ENCODE data around the gene GTF2F2.
"Not testable (repeated sequence)": the region's sequence is repeated elsewhere in the genome, so short reads cannot be mapped to it uniquely, and the experiment has no call there.

Gene GTF2F2

DNA sequence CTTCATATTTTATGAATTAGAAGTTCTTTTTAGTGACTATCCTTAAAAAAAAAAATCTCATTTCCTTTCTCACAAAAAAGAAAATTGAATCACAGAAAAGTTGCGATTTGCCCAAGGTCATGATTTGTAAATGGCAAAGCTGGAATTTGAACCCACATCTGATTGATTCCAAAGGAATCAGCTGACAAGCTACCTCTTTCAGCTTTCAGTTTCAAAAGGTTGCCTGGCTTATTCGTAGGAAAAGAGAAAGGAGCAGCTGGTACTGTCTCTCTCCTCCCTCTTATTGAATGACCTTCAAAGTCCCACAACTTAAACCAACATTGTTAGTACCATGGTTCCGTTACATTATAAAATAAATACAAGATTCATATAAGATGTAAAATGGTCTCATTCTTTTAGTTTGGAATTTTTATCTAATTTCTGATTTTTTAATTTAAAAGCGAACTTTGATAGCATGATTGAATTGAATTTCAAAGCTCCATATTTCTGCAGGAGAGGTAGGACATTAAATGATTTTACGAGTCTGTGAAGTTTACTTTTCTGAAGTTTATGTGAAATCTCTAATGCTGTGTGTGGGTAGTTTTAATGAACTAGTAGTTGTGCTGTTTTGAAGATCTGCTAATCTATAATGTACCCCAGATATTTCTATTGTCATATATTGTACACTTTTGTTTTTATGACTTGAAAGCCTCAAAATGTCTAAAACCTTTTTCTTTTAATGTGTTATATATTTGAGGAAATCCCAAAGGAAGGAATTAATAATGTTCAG, 99.0 kb downstream of the GTF2F2 start:
- DNase-seq = no peak

DNA sequence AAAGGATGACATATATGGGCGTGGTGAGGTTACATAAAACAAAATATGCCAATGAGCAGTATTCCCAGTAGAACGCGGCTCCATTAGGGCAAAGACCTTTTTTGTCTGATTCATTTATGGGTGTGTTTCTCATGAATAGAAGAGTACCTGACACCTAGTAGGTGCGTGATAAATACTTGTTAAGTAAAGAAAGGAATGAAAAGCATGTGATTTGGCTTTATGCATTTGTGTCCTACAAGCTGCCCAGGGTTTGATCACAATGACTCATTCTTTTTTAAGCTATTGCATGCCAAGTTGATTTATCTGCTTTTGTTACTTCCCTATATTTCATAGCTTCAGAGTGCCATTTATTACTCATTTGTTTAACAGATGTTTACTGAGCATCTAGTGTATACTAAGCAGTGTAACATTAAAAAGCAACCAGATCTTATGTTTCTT, 99.6 kb downstream of the GTF2F2 start:
- no peak for DNase-seq

DNA sequence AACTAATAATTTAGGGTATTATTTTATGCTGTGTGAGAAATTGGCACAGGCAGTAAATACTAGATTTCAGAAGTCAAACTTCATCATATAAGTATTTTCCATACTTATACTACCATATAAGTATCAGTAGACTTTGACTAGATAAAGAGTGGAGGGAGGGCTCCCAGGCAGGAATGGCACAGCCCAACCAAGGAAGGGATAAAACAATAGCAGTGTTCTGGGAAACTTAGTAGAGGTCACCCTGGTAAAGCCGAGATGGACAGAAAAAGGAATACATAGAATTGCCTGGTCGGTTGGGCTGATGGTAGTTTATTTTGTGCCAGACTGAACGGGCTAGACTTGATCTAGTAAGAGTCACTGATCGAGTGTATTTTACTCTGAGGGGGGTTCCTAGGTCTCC, 100.1 kb downstream of the GTF2F2 start:
- no peak for DNase-seq

DNA sequence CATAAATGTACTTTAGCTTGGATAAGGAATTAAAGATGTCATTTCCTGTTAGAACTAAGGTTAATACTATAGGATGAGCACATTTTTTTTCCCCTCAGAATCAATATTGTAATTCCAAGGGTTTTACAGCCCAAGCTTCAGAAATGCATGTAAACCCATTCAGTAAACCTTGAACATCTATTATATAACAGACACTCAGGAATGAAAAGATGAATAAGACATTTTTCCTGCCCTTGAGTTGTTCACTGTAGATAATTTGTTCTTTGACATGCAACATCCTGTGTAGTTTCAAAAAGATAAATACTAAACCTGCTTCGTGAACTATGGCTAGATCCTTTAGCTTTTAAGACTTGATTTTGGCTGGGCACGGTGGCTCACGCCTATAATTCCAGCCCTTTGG, 102.2 kb downstream of the GTF2F2 start:
- DNase-seq = no peak

DNA sequence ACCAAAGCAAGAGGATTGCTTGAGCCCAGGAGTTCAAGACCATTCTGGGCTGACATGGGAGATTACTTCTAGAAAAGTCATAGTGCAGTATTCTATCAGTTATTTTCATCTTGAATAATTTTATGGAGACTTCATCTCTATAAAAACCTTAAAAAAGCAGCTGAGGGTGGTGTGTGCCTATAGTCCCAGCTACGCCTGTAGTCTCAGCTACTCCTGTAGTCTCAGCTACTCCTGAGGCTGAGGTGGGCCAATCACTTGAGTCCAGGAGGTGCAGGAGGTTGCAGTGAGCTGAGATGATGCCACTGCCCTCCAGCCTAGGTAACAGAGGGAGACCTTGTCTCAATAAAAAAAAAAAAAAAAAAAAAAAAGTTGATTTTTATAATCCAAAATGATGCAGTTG, 102.6 kb downstream of the GTF2F2 start:
- no peak for DNase-seq

DNA sequence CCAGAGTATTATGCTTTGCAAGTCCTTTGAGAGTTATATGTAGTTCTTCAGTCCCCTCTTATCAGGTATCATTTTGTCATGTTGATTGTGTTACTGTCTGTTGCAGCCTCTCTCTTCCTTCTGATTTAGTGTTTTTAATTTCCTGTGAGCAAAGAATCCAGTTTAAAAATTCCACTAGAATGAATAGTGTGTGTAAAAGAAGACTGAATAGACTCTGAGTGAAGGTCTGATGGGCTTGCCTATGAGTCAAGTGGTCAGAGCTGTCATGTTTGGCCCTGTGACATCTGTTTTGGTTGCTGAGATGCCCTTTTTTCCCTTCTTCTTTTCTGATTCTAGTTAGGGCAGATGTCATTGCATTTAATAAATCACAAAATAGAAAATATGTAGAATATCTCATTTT, 103.9 kb downstream of the GTF2F2 start:
- no peak for DNase-seq

DNA sequence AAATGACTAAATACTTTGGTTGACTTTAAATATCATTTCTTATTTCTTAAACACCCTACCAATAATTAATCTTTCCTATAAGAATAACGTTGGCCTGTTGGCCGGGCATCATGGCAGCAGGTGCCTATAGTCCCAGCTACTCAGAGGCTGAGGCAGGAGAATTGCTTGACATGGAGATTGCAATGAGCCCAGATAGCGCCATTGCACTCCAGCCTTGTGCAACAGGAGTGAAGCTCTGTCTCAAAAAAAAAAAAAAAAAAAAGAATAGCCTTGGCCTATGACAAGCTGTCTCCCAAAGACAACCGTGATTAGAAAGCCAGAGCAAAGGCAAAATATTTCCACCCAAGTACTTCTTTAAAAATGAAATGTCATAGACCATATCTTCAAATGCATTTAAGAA, 105.1 kb downstream of the GTF2F2 start:
- no peak for DNase-seq

DNA sequence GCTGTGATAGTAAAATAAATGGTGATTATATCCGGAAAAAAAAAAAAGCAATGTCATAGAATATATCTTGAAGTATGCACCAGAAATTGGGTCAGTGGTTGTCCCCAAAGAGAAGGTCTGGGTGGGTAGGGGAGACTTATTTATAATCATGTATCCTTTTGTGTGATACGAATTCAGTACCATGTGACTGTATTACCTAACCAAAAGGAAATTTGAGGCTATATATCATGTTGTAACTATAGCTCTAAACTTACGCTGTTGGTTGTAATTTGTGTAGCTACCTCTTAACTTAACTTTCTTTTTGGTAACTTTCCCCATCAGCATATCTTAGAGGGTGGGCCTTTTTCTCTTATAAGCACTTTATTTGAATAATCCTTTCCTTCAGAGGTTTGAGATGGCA, 105.7 kb downstream of the GTF2F2 start:
- no peak for DNase-seq

DNA sequence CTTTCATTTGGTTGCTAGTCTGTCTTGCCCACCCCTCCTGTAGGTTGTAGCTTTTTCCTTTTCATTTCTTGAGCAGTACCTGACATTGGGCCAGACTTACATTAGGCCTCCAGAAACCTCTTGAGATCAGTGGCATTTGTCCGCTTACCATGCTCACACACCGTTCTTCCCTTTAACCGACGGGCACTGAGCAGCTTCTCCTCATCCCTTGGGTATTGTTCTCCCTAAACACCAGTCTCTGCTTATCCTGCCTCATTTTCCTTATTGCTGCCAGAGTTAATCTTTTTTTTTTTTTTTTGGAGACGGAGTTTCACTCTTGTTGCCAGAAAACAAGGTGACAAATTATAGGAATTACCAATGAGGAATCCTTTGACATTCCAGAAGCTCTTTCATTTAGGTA, 107.7 kb downstream of the GTF2F2 start:
- DNase-seq = no peak

DNA sequence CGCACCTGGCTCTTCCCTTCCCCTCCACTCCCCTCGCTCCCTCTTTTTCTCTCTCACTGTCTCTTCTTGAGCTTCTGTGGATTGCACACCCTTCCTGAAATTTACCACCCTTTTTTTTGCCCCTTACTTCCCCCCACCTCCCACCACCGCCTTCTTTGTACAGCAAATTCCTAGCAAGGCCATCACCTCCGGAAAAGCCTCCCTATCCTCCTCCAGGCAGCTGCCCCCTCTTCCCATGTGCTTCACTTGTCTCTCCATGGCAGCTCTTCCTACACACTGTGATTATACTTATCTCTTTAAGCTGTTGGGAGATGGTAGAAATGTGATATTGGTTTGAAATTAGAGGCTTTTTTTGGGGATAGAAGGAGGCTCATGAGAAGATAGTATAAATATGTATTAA, 108.9 kb downstream of the GTF2F2 start:
- DNase-seq = no peak

DNA sequence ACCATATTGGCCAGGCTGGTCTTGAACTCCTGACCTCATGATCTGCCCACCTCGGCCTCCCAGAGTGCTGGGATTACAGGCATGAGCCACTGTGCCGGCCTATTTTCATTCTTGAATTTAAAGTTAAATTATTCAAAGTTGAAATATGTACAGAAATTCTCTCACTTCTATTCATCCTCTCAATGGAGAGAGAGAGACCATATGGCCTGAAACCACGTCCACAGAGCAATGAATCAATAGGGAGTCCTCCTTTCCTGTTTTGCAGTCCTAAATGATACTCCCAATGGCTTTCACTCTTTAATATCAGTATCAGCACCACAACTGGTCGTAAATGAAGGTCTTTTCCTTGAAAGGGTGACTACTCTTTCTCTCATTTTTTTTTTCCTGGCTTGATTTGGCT, 111.0 kb downstream of the GTF2F2 start:
- DNase-seq = no peak

DNA sequence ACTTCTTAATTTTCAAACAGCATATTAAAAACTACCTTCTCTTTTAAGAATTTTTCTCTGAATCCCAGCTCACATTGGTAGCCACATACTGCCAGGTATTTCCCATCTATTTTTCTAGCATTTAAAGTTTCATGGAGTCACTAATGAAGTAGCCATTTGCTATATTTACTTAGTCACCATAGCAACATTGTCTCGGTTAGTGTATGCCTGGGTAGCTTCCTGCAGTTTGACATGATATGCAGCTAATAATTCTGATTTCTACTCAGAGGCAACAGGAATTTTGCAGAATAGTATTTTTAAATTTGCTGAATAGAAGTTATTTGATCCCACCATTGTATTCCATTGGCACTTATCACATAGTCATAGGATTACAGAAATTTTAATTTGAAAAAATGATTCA, 111.4 kb downstream of the GTF2F2 start:
- no peak for DNase-seq

DNA sequence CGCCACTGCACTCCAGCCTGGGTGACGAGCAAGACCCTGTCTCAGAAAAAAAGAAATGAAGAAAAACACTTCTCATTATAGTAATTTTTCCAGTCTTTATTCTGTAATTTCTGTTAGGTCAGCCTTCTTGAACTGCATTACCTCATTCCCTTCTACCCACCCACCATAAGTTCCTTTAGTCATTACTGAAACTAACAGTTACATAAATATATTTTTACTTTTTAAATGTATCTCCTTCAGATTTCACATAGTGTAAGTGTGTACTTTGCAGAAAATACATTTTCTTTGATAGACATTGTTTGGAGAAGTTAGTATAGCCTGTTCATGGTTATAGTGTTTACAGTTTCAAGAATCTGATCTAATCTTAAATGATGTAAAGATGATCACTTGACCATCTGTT, 112.3 kb downstream of the GTF2F2 start:
- no peak for DNase-seq

DNA sequence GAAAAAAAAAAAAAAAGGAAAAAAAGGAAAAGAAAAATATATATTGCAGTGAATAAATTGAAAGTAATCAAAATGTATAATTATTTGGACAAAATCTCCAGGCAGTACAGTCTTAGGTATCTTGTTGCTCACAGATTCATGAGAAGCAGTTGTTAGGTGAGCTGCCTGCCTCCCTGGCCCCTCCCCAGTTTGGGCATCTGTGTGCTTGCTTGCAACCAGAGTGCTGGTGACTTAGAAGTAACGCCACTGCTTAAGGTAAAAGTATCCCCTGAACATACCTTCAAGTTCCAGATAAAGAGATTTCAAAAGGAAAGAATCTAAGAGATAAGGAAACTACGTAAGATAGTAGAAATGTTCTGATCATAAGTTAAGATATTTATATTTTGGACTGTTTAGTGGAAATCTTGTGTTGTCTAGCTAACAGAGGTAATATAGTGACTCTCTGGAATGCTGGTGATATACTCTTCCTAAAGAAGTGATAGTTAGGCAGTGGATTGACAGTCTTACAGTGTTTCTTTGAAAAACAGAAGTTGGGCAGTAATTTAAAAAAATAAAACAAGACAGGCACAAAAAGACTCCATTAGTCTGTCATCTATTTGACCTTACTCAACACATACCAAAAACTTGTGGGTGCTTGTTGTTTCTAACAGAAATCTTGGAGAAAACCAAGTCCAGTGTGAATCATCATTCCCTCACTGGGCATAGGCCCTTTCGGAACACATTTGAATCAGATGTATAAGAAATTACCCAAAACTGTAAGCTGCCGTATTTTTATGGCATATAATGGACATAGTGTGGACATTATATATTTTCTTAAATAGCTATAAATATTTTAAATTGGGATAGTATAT, 118.9 kb downstream of the GTF2F2 start:
- no peak for DNase-seq

DNA sequence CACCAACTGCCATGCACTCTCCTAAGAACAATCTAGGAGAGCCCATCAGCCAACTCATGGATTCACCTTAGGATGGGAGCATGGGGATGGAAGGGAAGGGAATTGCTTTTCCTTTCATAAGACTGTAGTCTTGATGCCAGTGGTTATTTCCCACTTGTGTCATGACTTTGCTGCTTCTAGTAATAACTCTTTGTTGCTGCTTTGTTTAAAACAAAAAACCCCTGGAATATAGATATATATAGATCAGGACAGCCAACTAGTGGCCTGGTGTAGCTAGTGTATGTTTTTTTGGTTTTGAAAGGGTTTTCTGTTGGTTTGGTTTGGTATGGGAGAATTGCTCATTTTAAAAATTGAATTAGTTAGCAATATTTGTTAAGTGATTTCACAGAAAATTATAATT, 119.8 kb downstream of the GTF2F2 start:
- DNase-seq = no peak

DNA sequence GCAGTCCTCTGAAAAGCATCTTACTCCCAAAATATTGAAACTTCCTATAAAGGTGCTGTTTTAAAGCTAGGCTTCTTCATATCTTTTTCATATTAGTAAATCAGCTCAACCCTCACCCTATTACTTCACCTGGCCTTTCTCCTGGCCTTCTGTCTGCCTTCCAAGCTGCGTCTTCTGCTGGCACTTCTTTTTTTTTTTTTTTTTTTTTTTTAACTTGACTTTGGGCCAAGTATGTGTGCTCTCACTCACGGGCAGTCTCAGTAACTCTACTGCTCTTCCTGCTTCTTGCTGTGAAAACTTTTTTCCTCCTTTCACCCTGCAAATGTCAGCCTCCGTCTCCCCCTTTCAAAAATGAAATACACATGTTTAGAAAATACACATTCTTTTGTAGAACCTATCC, 121.8 kb downstream of the GTF2F2 start:
- DNase-seq = no peak

DNA sequence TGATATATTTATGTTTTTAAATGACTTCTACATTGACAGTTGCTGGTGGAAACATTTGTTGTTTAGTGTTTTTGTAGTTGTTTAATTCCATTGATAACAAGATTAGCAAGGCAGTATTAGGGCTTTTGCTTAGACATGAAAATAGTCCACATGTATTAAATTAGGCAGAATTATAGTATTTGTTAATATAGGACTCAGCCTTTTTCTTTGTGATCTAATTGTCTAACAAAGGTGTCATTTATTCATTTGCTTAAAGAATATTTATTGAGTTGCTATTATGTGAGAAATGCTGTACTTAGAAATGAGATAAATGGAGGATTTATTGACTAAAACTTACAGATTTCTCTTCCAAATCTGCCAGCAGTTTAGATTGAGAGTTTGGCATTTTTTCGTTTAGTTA, 122.2 kb downstream of the GTF2F2 start:
- DNase-seq = no peak

DNA sequence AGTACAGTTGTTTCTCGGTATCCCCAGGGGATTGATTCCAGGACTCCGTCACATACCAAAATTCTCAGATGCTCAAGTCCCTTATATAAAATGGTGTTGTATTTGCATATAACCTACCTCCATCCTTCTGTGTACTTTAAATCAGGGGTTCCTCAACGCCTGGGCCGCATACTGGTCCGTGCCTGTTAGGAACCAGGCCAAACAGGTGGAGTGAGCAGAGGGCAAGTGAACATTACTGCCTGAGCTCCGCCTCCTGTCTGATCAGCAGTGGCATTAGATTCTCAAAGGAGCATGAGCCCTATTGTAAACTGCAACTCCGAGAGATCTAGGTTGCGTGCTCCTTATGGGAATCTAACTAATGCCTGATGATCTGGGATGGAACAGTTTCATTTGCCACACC, 122.8 kb downstream of the GTF2F2 start:
- no peak for DNase-seq

DNA sequence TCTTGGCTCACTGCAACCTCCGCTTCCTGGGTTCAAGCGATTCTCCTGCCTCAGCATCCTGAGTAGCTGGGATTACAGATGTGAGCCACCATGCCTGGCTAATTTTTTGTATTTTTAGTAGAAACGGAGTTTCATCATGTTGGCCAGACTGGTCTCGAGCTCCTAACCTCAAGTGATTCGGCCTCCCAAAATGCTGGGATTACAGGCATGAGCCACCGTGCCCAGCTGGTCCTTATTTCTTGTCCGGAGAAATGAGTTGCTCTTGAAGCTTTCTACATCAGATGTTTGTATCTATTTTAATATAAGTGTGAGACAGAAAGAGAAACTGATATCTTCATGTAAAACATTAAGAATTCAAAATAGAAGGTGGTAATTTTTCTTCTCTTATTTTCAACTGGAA, 124.4 kb downstream of the GTF2F2 start:
- not testable (repeated sequence) for DNase-seq

DNA sequence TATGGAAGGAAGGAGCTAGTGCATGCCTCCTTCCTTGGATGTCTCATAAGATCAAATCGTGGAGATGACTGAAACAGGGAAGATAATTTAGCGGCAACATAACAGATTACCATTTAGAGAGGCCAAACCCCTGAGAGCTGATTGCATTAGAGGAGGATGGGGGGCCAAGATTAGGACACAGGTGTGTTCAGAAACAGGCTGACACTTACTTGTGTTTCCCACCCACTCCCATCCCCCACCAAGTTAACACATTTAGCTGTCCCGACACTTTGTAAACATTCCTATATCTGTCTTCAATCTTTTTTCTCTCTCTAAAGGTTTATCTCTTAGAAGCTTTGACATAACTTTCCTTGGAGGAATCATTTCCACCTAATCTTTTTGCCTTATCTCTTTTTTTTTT, 129.4 kb downstream of the GTF2F2 start:
- DNase-seq = no peak

DNA sequence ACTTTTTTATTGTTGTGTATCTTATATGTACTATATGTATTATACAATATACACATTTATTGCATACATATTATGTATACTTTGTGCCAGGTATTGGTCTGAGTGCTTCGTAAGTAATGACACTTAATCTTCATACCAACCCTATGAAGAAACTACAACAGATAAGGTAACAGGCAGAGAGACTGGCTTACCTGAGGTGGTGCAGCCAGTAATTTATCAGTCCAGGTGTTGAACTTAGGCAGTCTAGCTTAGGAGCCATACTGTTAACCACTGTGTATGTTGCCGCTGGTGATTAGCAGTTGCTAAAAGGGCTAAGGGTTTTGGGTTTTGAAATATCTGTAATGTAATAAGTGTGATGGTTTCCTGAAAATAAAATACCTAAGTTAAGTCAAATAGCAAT, 134.1 kb downstream of the GTF2F2 start:
- DNase-seq = no peak

DNA sequence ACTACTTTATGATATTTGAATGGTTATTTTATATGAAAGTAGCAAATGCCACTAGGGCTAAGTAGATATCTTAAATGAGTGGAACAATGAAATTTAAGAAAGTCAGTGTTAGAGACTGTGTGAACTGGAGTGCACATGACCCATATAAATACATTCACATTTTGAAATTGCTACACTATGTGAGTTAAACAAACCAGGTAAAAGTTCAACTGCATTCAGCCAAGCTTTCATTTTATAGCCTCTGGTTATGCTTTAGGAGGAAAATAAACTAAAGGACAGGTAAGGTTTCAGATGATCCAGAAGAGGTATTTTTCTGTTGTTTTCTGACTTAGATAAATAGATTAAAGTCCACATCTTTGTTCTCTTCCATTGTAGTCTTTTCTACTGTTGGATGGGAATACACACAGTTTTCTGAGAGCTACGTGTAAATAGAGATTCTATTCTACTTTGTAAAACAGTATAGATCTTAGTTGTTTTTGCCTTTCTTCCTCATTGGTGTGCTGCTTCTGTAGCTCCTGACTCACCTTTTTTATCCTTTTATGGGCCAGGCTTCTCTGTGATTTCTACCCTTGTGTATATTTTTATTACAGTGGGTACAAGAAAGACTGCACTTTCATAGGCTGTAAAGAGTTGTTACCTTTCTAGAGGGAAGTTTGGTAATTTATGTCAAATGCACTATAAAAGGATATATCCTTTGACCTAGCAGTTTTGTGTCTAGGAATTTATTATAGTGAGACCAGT, 135.1 kb downstream of the GTF2F2 start:
- no peak for DNase-seq

DNA sequence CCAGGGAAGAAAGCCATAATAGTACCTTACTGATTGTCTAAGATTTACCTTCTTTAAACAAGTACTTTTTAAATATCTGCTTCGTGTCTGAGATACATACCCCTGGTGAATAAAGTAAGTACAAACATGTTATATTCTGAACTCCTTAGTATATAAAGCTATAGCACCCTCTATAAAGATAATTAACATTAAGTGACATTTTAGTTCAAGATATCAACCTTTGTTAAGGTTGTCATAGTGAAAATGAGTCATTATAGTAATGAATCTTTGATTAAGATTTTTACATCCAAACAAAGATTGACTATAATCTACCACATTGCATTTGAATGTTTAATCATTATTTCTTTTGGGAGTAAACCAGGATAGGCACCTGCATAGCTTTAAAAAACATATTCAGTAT, 135.9 kb downstream of the GTF2F2 start:
- no peak for DNase-seq

Measured in activated T-cell treated with anti-CD3 and anti-CD28 coated beads for 4 hours (primary cell).